ENCODE measurements around the gene FFAR2.
A peak's percentile ranks its signal among the peaks of the same experiment; 100 is the strongest.

The FFAR2 gene

GRCh38 chr19:35493971-35494370, 45.9 kb downstream of the FFAR2 start:
- TF ChIP-seq CTCF (conservative IDR thresholded peaks at IDR 0.05): no peak

GRCh38 chr19:35495107-35496064, 47.3 kb downstream of the FFAR2 start:
- TF ChIP-seq CTCF (conservative IDR thresholded peaks at IDR 0.05): peak; percentile 98
- peak overlapping the region; percentile 47; the same call in 1 of the 2 replicates for H3K27ac ChIP-seq

More at GRCh38 chr19:35493971-35494370, 45.9 kb downstream of the FFAR2 start:
- H3K27ac ChIP-seq: no peak overlapping the region

- no peak for TF ChIP-seq CTCF (conservative IDR thresholded peaks at IDR 0.05)
- no peak overlapping the region for H3K27ac ChIP-seq
These were observed 49.3 kb downstream of the FFAR2 start for GRCh38 chr19:35497406-35497805.

GRCh38 chr19:35498220-35498619, 50.2 kb downstream of the FFAR2 start:
- no peak overlapping the region for H3K27ac ChIP-seq
- TF ChIP-seq CTCF (conservative IDR thresholded peaks at IDR 0.05): no peak

GRCh38 chr19:35498984-35499527, 51.0 kb downstream of the FFAR2 start:
- no peak overlapping the region for H3K27ac ChIP-seq
- no peak for TF ChIP-seq CTCF (conservative IDR thresholded peaks at IDR 0.05)

- H3K27ac ChIP-seq: no peak overlapping the region
- no peak for TF ChIP-seq CTCF (conservative IDR thresholded peaks at IDR 0.05)
These were observed 52.6 kb downstream of the FFAR2 start for GRCh38 chr19:35500611-35501010.

Measured in VCaP (cell line).